Common myeloid progenitor, CD34-positive (primary cell): ENCODE measurements around the gene OCIAD2.
A peak's percentile ranks its signal among the peaks of the same experiment; 100 is the strongest.
"Not testable (repeated sequence)": the region's sequence is repeated elsewhere in the genome, so short reads cannot be mapped to it uniquely, and the experiment has no call there.

Source experiments
- CTCF ChIA-PET: fragments of 350-600 bp; sonication (Branson Sonifier 250); formaldehyde crosslinking; loops from one replicate; lab custom pipeline; 2021; ENCODE audit warnings: antibody characterized with exemption; lab: Charles Lee
- POLR2A ChIA-PET: fragments of 350-600 bp; sonication (Branson Sonifier 250); formaldehyde crosslinking; loops from one replicate; lab custom pipeline; 2021; ENCODE audit warnings: antibody characterized with exemption; lab: Charles Lee
- DNase-seq, 3 donors: peaks; one replicate each; pipeline versions ENCODE4 v3.0.0 to v3.0.0-alpha.2; 2013
- H3K27ac ChIP-seq, 2 experiments: 1 replicate in 1 of 2; 2 replicates in 1 of 2; pipeline ENCODE4 v1.7.0; 2013; ENCODE audit warnings: inconsistent platforms in 2 of 2, low read length in 2 of 2, mild to moderate bottlenecking in 2 of 2, low read depth in 1 of 2, moderate library complexity in 1 of 2; ENCODE audit not compliant: severe bottlenecking in 2 of 2, insufficient read depth in 1 of 2, poor library complexity in 1 of 2
- H3K27me3 ChIP-seq, 5 experiments: replicated peaks in 2 of 5; 1 replicate in 3 of 5; 2 replicates in 2 of 5; pipeline versions ENCODE4 v1.6.1 to v1.7.0; 2013; ENCODE audit warnings: low read length in 4 of 5, mild to moderate bottlenecking in 2 of 5, moderate library complexity in 2 of 5, inconsistent platforms in 1 of 5; ENCODE audit not compliant: insufficient read depth in 5 of 5, control insufficient read depth in 4 of 5
- H3K36me3 ChIP-seq, 4 experiments: 1 replicate in 2 of 4; 2 replicates in 2 of 4; pipeline versions ENCODE4 v1.6.1 to v1.7.0; 2013; ENCODE audit warnings: low read length in 3 of 4, control low read depth in 1 of 4, mild to moderate bottlenecking in 1 of 4; ENCODE audit not compliant: control insufficient read depth in 4 of 4, insufficient read depth in 4 of 4
- H3K4me1 ChIP-seq, 4 experiments: 1 replicate in 3 of 4; 2 replicates in 1 of 4; pipeline versions ENCODE4 v1.6.1 to v1.7.1; 2013; ENCODE audit warnings: low read length in 3 of 4, mild to moderate bottlenecking in 3 of 4, control low read depth in 1 of 4, inconsistent platforms in 1 of 4, moderate library complexity in 1 of 4; ENCODE audit not compliant: control insufficient read depth in 4 of 4, insufficient read depth in 4 of 4; ENCODE audit errors: control extremely low read depth in 1 of 4
- H3K4me3 ChIP-seq, 7 experiments: 1 replicate in 4 of 7; 2 replicates in 3 of 7; pipeline versions ENCODE4 v1.5.1 to v1.7.0; 2013; ENCODE audit warnings: mild to moderate bottlenecking in 7 of 7, low read length in 6 of 7, moderate library complexity in 6 of 7, inconsistent platforms in 2 of 7, low read depth in 2 of 7, control low read depth in 1 of 7; ENCODE audit not compliant: insufficient read depth in 4 of 7, control insufficient read depth in 1 of 7; ENCODE audit errors: extremely low read depth in 1 of 7
- H3K9me3 ChIP-seq, 5 experiments: 1 replicate in 4 of 5; 2 replicates in 1 of 5; pipeline versions ENCODE4 v1.6.1 to v1.7.1; 2013; ENCODE audit warnings: low read length in 4 of 5, mild to moderate bottlenecking in 2 of 5, inconsistent platforms in 1 of 5, low read depth in 1 of 5, moderate library complexity in 1 of 5; ENCODE audit not compliant: control insufficient read depth in 4 of 5, insufficient read depth in 2 of 5; ENCODE audit errors: control extremely low read depth in 1 of 5
- WGBS: methylation state at CpG from one replicate; pipeline ENCODE4 v1.1.5; 2013; ENCODE audit not compliant: insufficient coverage; 5-methylcytosine and 5-hydroxymethylcytosine counted together

OCIAD2 gene

DNA sequence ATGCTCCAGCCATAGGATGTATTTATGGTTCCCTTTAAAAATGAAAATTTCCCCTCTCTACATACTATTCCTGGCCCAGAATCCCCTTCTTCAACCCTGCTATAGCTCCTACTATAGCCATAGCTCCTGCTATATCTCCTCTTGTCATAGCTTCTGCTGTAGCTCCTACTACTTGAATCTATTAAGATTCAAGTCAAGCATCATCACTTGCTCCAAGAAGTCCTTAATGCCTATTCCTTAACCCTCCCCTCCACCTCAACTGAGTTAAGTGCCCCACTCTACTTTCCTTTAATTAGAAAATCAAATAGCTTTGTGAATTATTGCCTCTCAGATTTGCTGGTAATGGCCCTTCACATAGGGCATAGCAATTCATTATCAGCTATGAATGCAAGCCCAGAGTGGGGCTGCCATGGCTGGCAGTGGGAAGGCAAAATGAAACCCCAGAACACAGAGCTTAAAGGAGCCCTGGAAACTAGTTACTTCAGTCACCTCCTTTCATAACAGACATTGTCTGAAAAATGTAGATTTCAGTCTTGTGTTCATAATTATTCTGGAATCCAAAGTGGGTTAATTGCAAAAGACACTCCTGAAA is 15.4 kb downstream of the OCIAD2 start:
- H3K36me3 ChIP-seq = peaks cover 13 to 53% (median 40%) of the 10 kb centered on the region in 4 experiments
- DNase-seq = no peak
- H3K4me1 ChIP-seq = no peaks in the 10 kb centered on the region
- H3K27ac ChIP-seq = no peak overlapping the region
- ChIA-PET POLR2A (no interaction called here), CTCF (interaction anchor here (1.1 to 1.9 kb wide), 3 partner anchors 10 to 15 kb away, joined by 3 to 10 read pairs (median 3); partner anchors contain the start of gene OCIAD2)
- H3K9me3 ChIP-seq = peaks cover 0 to 2% (median 0%) of the 10 kb centered on the region in 5 experiments
- no peak overlapping the region for H3K4me3 ChIP-seq
- no peaks in the 10 kb centered on the region for H3K27me3 ChIP-seq

DNA sequence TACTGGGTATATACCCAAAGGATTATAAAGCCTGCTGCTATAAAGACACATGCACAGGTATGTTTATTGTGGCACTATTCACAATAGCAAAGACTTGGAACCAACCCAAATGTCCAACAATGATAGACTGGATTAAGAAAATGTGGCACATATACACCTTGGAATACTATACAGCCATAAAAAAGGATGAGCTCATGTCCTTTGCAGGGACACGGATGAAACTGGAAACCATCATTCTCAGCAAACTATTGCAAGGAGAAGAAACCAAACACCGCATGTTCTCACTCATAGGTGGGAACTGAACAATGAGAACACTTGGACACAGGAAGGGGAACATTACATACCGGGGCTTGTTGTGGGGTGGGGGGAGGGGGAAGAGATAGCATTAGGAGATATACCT is 16.8 kb downstream of the OCIAD2 start:
- peaks cover 7 to 40% (median 31%) of the 10 kb centered on the region in 4 experiments for H3K36me3 ChIP-seq
- H3K4me1 ChIP-seq, H3K27ac ChIP-seq, H3K9me3 ChIP-seq, H3K4me3 ChIP-seq, CTCF ChIA-PET, DNase-seq, H3K27me3 ChIP-seq, POLR2A ChIA-PET: not testable (repeated sequence)
- WGBS = no CpG with 5 or more reads among the region's 3 CpGs

DNA sequence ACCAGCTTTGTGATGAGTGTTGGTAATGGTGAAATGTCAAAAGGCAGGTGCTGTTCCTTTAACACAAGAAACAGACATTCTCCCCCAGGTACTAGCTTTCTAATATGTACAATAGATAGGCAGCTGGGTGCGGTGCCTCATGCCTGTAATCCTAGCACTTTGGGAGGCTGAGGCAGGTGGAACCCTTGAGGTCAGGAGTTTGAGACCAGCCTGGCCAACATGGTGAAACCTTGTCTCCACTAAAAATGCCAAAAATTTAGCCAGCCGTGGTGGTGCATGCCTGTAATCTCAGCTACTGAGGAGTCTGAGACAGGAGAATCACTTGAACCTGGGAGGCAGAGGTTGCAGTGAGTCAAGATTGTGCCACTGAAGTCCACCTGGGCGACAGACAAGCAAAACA is 24.9 kb downstream of the OCIAD2 start:
- H3K36me3 ChIP-seq, DNase-seq, H3K4me3 ChIP-seq, H3K27ac ChIP-seq, H3K4me1 ChIP-seq, CTCF ChIA-PET, H3K27me3 ChIP-seq, H3K9me3 ChIP-seq, POLR2A ChIA-PET: not testable (repeated sequence)
- whole genome bisulfite sequencing = 100% methylated on average over 2 of the region's 3 CpGs

DNA sequence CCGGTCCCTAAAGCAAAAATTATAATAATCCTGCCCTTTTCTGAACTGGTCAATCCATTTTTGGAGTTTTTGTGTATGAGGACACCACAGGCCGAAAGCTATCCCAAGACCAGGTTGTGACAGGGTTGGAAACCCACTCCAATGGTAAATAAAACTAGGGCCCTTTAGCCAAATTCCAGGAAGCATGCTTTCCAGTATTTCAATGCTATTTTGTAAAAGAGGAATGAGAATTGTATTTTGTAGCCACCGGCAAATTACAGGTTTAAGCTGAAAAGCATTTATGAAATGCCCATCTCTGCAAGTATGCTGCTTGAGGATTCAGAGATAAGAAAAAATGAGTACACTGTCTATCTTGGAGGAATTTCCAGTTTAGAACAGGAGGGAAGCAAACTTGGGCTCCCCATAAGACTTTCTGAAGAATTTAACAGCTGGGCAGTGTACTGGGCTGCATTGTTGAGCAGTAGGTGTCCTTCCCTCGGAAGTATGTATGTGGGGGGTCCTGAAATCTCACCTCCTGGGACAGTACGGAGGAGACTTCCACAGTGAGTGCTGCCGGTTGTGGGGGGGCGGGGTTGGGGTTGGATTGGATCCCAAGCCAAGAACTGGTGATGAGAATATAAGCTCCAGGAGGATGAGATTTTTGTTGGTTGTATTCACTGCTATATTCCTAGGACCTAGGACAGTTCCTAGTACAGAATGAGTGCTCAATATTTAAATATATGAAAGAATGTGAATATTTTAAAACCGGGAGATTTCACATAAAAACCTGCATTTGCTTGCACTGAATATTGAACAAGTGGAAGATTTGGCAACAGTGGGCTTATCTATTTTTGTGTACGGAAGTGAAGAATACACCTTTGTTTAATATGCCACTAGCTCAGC is 26.8 kb downstream of the OCIAD2 start:
- H3K36me3 ChIP-seq = no peaks in the 10 kb centered on the region
- no peak overlapping the region for H3K27ac ChIP-seq
- no peak overlapping the region for H3K4me3 ChIP-seq
- no peaks in the 10 kb centered on the region for H3K27me3 ChIP-seq
- ChIA-PET POLR2A (no interaction called here), CTCF (interaction anchor here (0.7 kb wide), 1 partner anchor 999 kb away, joined by 3 read pairs; no protein-coding TSS in a partner anchor)
- H3K9me3 ChIP-seq = no peaks in the 10 kb centered on the region
- 90% methylated on average over 6 of the region's 9 CpGs for whole genome bisulfite sequencing
- DNase-seq = no peak
- H3K4me1 ChIP-seq = no peaks in the 10 kb centered on the region

DNA sequence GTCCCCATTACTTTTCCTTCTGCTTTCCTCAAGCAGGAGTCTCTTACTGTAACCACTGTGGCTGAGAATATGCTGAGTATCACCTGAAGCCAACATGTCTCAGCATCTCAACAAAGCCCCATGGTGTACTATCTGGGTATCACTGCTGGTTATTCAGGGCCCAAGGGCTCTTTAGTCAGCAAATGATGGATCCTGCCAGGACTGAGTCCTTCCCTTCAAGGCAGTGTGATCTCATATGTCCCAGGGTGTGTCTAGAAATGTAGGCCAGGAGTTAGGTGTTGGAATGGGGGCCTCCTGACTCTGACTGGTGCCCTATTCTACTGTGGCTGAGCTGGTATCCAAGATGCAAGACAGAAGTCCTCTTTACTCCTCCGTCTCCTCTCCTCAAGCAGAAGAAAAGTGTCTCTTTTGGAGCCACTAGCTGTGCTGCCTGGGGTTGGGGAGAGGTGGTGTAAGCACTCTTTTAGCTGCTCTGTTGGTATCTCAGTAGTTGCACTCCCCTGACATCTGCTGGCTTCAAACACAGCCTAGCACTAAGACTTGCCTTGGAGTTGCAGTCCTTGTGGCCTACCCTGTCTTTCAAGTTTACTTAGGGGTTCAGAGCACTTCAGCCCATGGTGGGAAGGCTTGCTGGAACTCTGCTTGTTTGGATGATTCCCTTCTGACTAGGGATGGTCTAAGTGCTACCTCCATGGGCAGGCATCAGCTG is 28.6 kb downstream of the OCIAD2 start:
- ChIA-PET CTCF (no interaction called here), POLR2A (no interaction called here)
- Histone ChIP-seq H3K36me3 (no peaks in the 10 kb centered on the region), H3K4me1 (no peaks in the 10 kb centered on the region), H3K9me3 (no peaks in the 10 kb centered on the region), H3K4me3 (no peak overlapping the region), H3K27me3 (no peaks in the 10 kb centered on the region), H3K27ac (no peak overlapping the region)
- peak in 1 of 3 donors; percentile 9 for DNase-seq
- WGBS = no CpG with 5 or more reads among the region's 1 CpG

DNA sequence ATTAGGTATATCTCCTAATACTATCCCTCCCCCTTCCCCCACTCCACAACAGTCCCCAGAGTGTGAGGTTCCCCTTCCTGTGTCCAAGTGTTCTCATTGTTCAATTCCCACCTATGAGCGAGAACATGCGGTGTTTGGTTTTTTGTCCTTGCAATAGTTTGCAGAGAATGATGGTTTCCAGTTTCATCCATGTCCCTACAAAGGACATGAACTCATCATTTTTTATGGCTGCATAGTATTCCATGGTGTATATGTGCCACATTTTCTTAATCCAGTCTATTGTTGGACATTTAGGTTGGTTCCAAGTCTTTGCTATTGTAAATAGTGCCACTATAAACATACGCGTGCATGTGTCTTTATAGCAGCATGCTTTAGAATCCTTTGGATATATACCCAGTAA is 41.9 kb downstream of the OCIAD2 start:
- DNase-seq, H3K9me3 ChIP-seq, CTCF ChIA-PET, H3K27ac ChIP-seq, H3K4me1 ChIP-seq, POLR2A ChIA-PET, H3K27me3 ChIP-seq, H3K4me3 ChIP-seq: not testable (repeated sequence)
- WGBS = no CpG with 5 or more reads among the region's 4 CpGs
- H3K36me3 ChIP-seq = peaks cover 0 to 12% (median 7%) of the 10 kb centered on the region in 4 experiments

DNA sequence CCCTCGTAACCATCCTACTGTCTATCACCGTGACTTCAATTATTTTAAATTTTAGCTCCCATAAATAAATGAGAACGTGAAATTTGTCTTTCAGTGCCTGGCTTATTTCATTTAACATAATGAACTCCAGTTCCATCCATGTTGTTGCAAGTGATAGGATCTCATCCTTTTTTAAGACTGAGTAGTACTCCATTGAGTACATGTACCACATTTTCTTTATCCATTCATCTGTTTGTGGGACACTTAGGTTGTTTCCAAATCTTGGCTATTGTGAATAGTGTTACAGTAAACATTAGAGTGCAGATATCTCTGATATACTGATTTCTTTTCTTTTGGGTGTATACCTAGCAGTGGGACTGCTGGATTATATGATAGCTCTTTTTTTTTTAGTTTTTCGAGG is 42.8 kb downstream of the OCIAD2 start:
- POLR2A ChIA-PET = no interaction called here
- no peak for DNase-seq
- H3K4me3 ChIP-seq = no peak overlapping the region
- CTCF ChIA-PET = no interaction called here
- no peak overlapping the region for H3K27ac ChIP-seq
- WGBS = 100% methylated on average over 3 of the region's 4 CpGs
- peaks cover 0 to 15% (median 7%) of the 10 kb centered on the region in 4 experiments for H3K36me3 ChIP-seq
- H3K9me3 ChIP-seq = peaks cover 0 to 7% (median 0%) of the 10 kb centered on the region in 5 experiments
- no peaks in the 10 kb centered on the region for H3K27me3 ChIP-seq
- no peaks in the 10 kb centered on the region for H3K4me1 ChIP-seq
